ENCODE data around the gene PDLIM7. TPM values are rescaled to one million over a fixed set of nuclear protein-coding genes. Genes with fewer than 3 reads are reported as not detected.

Gene PDLIM7
- total and polyA plus RNA-seq, 2 donors (not counting 3 experiments of a cell fraction or from before 2014, with no cell fraction given), result 314 to 318 TPM

DNA sequence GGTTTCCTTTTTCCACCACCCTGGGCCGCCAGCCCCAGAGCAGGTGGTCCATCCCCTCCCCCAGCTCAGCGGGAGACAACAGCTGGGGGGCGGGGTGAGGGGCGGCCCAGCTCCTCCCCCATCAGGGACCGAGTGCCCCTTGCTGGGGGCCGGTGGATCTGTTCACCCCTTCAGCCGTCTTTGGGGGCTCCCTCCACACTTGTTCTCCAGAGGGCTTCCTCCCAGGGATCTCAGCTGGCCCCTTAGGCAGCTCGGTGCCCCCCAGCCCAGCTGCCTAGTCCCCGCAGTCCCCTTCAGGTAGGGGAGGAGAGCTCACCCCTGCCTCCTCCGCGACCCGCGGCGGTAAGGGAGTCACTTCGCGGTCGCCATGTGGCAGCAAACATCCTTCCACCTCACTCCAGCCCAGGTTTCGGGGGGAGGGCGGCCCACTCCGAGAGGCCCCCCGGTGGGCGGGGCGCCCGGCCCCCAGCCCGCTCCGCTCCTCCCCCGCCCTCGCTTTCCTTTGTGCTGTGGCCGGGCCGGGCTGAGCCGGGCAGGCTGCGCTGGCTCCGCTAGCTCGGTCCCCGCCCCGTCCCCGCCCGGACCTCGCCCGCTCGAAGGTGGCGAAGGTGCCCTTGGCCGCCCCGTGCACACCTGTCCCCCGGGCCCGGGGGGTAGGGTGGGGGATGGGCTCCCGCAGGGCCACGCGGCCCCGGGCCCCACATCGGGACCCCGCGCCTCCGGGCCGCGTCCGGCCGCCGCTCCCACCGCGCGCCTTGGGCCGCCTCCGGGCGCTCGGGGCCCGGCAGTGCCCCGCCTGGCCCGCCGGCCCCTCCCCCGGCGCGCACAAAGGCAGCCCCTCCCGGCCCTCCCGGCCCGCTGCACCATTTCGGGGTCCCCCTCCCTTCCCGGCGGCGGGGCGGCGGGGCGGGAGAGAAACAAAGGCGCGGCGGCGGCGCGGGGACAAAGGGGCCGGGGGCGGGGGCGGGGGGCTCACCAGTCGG, 24.7 kb downstream of the PDLIM7 start:
- peak; percentile 54 for DNase-seq (ENCODE audit: low read depth, low spot score)
- TF ChIP-seq, protein P1, sequence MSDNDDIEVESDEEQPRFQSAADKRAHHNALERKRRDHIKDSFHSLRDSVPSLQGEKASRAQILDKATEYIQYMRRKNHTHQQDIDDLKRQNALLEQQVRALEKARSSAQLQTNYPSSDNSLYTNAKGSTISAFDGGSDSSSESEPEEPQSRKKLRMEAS (IDR thresholded peaks at IDR 0.05; ENCODE audit: insufficient read depth, insufficient read length), result no peak
- TF ChIP-seq POLR2A (IDR thresholded peaks at IDR 0.05; ENCODE audit: low read depth, low read length) (no peak), POLR2AphosphoS5 (IDR thresholded peaks at IDR 0.05; ENCODE audit: insufficient read depth, low read depth, low read length) (peak; percentile 68)
- H3K9me3 ChIP-seq (replicated peaks; ENCODE audit: control insufficient read depth, insufficient read depth, low read length), result no peaks in the 10 kb centered on the region
- H3K4me2 ChIP-seq (ENCODE audit: insufficient read depth, low read length), result peak overlapping the region; percentile 77
- no peak overlapping the region for H2AFZ ChIP-seq (ENCODE audit: low read depth, low read length)
- H3K79me2 ChIP-seq (ENCODE audit: control insufficient read depth, insufficient read depth, low read length), result peaks cover 49% of the 10 kb centered on the region
- BruUV-seq (replicated peaks), result TSS peak; percentile 51
- peak overlapping the region; percentile 58 to 82 (median 72) for H3K4me3 ChIP-seq (replicated peaks in 1 of 3; ENCODE audit: insufficient read depth in 1 of 3, low read depth in 1 of 3, low read length in 3 of 3)
- peak overlapping the region; percentile 77 for H3K9ac ChIP-seq (replicated peaks; ENCODE audit: extremely low read depth, insufficient read depth, low read length)
- peak overlapping the region; percentile 42 for H3K27ac ChIP-seq (ENCODE audit: insufficient read depth, low read depth, low read length)
- ChIA-PET CTCF (interaction anchor here (0.8 to 4.5 kb wide), 10 partner anchors 10 to 82 kb away, joined by 3 to 57 read pairs (median 6); no protein-coding TSS in a partner anchor), POLR2A (interaction anchor here (0.6 to 1.5 kb wide), 4 partner anchors 10 to 24 kb away, joined by 3 to 5 read pairs (median 4); no protein-coding TSS in a partner anchor)
- intact Hi-C loops (cut with micrococcal nuclease), result loop anchor here (1.0 to 10.0 kb wide), 3 partner anchors 10 to 1028 kb away; partner anchors contain the start of gene FAF2
- dilution Hi-C loops (cut with MboI; ENCODE audit: extremely low pct_ligation_motif_present, low sequenced_read_pairs), result no loop called here
- peak; percentile 75 for FAIRE-seq
- no peaks in the 10 kb centered on the region for H3K9me1 ChIP-seq (replicated peaks; ENCODE audit: control insufficient read depth, extremely low read depth, insufficient read depth, low read length)
- peaks cover 0 to 10% of the 10 kb centered on the region in 2 experiments for H3K36me3 ChIP-seq (ENCODE audit: control insufficient read depth in 2 of 2, extremely low read depth in 1 of 2, insufficient read depth in 2 of 2, low read length in 2 of 2)
- H4K20me1 ChIP-seq (replicated peaks; ENCODE audit: control insufficient read depth, extremely low read depth, insufficient read depth, low read length), result no peaks in the 10 kb centered on the region
- no peaks in the 10 kb centered on the region for H3K27me3 ChIP-seq (ENCODE audit: control insufficient read depth in 2 of 2, insufficient read depth in 2 of 2, low read length in 2 of 2)
- H3K4me1 ChIP-seq (ENCODE audit: control insufficient read depth, extremely low read depth, insufficient read depth, low read length), result peaks cover 31% of the 10 kb centered on the region
